Ovary (tissue), 9 donors: ENCODE data around the gene NEIL1. TPM values are rescaled to one million over a fixed set of nuclear protein-coding genes. Genes with fewer than 3 reads are reported as not detected.

ENCODE experiments used
- DNase-seq, 5 donors: peaks; one replicate each; pipeline ENCODE4 v3.0.0-alpha.2; 2019 to 2020
- H3K27ac ChIP-seq, 2 donors: fragments of 200-600 bp; one replicate each; pipeline versions ENCODE4 v1.5.1 to v1.8.0; 2019 to 2022
- H3K27me3 ChIP-seq: fragments of 200-600 bp; one replicate; pipeline ENCODE4 v1.8.0; 2022
- H3K36me3 ChIP-seq: fragments of 200-600 bp; sonication (generic); one replicate; pipeline ENCODE4 v1.5.1; 2019
- H3K4me1 ChIP-seq: one replicate; pipeline ENCODE4 v1.8.1; 2013; ENCODE audit warnings: mild to moderate bottlenecking, moderate library complexity; ENCODE audit not compliant: insufficient read depth
- H3K4me3 ChIP-seq: fragments of 200-600 bp; sonication (generic); one replicate; pipeline ENCODE4 v1.5.1; 2017
- H3K9me3 ChIP-seq, 2 donors: fragments of 200-600 bp in 1 of 2; sonication (generic) in 1 of 2; one replicate each; pipeline versions ENCODE4 v1.5.1 to v1.8.1; 2013 to 2019; ENCODE audit warnings: mild to moderate bottlenecking in 1 of 2, moderate library complexity in 1 of 2
- CTCF ChIP-seq, 3 donors: fragments of 450-650 bp in 2 of 3; fragments of 200-600 bp in 1 of 3; IDR thresholded peaks; one replicate each; pipeline versions ENCODE4 v1.5.1 to v1.8.0; 2016 to 2022; ENCODE audit warnings: antibody characterized with exemption in 3 of 3, mild to moderate bottlenecking in 1 of 3
- EP300 ChIP-seq: sonication (generic); formaldehyde crosslinking; IDR thresholded peaks from one replicate; pipeline ENCODE4 v1.6.1; 2017; ENCODE audit warnings: antibody characterized with exemption
- POLR2A ChIP-seq: fragments of 450-650 bp; IDR thresholded peaks from one replicate; pipeline ENCODE4 v1.6.1; 2017; ENCODE audit warnings: antibody characterized with exemption, mild to moderate bottlenecking, moderate library complexity
- WGBS, 3 donors: extraction: QIAGEN DNeasy Blood & Tissue Kit in 1 of 3; methylation state at CpG; one replicate each; pipeline versions ENCODE4 v1.1.5 to v1.1.7; 2013 to 2017; 5-methylcytosine and 5-hydroxymethylcytosine counted together
- intact Hi-C, 4 donors: fragments of 100-400 bp; cut with DNase I; formaldehyde crosslinking; loops; one replicate each; pipeline versions ENCODE4 v1.11.0 to v1.15.1; 2022 to 2023
- polyA plus RNA-seq, 2 donors: library from polyadenylated mRNA; stranded (reverse); fragments of 200-250 nt in 1 of 2; fragments of 350-450 nt in 1 of 2; fragmentation: Illumina TruSeq in 1 of 2; extraction: RNeasy Lipid Tissue Mini Kit (QIAGEN cat#74804) in 1 of 2; gene quantifications; one replicate each; pipeline ENCODE4 v1.2.3, GENCODE V29; 2013 to 2014
- total RNA-seq, 7 donors: library from RNA; depleted of rRNA in 2 of 7; stranded (reverse); fragments of >200 nt in 2 of 7; fragmentation: NEBNext Ultra II Directional in 3 of 7; extraction: Animal tissue kit (Norgen Biotek cat#: 25700) in 3 of 7; gene quantifications; one replicate each; pipeline versions ENCODE4 v1.1.0 to v1.2.4, GENCODE V29; 2016 to 2023
- donor health status: DM: no; HTN: no; CAD: no; lungs with moderate emphysema.
- donor health status: DM: no; HTN: no; CAD: no.
- donor health status: Bipolar disorder and iron deficiency.
- donor health status: DM: yes; HTN: yes; CAD: no.
- donor health status: DM: no; HTN: no; CAD: no.
- donor health status: DM: yes; HTN: yes; CAD: no.

Gene NEIL1
- total and polyA plus RNA-seq, 9 donors: 8.1 to 80.2 (median 31.5) TPM

GRCh38 chr15:75352186-75353080 lies 5.6 kb downstream of the NEIL1 start:
- H3K4me3 ChIP-seq: no peak overlapping the region
- DNase-seq: peak in 2 of 5 donors; percentile 15 to 16
- WGBS, 3 donors: 83 to 85% (median 85%) methylated on average over 15 to 16 of the region's 16 CpGs
- H3K27me3 ChIP-seq: no peaks in the 10 kb centered on the region
- H3K27ac ChIP-seq: no peak overlapping the region
- H3K36me3 ChIP-seq: no peaks in the 10 kb centered on the region
- no peak for TF ChIP-seq POLR2A
- no peak for TF ChIP-seq CTCF (IDR thresholded peaks at IDR 0.05)
- TF ChIP-seq EP300: no peak
- intact Hi-C loops: loop anchor here in 1 of 4 donors (1.0 kb wide), 1 partner anchor 20 kb away; no protein-coding TSS in a partner anchor
- peaks cover 7% of the 10 kb centered on the region for H3K4me1 ChIP-seq
- no peaks in the 10 kb centered on the region for H3K9me3 ChIP-seq

GRCh38 chr15:75353604-75354003 lies 6.8 kb downstream of the NEIL1 start:
- H3K4me3 ChIP-seq: no peak overlapping the region
- WGBS, 3 donors: 70 to 81% (median 76%) methylated on average over 6 to 7 of the region's 7 CpGs
- H3K9me3 ChIP-seq: no peaks in the 10 kb centered on the region
- H3K36me3 ChIP-seq: no peaks in the 10 kb centered on the region
- no peaks in the 10 kb centered on the region for H3K27me3 ChIP-seq
- intact Hi-C loops: no loop called here
- H3K4me1 ChIP-seq: peaks cover 4% of the 10 kb centered on the region
- peak in 2 of 5 donors; percentile 21 to 23 for DNase-seq
- no peak for TF ChIP-seq EP300
- no peak for TF ChIP-seq CTCF (IDR thresholded peaks at IDR 0.05)
- TF ChIP-seq POLR2A: no peak
- H3K27ac ChIP-seq: no peak overlapping the region

GRCh38 chr15:75354454-75354853 lies 7.6 kb downstream of the NEIL1 start:
- H3K27me3 ChIP-seq: no peaks in the 10 kb centered on the region
- peak in 2 of 5 donors; percentile 12 to 15 for DNase-seq
- intact Hi-C loops: no loop called here
- no peaks in the 10 kb centered on the region for H3K9me3 ChIP-seq
- H3K4me1 ChIP-seq: no peaks in the 10 kb centered on the region
- TF ChIP-seq POLR2A (no peak), CTCF (IDR thresholded peaks at IDR 0.05) (no peak), EP300 (no peak)
- H3K27ac ChIP-seq: no peak overlapping the region
- 74 to 88% (median 80%) methylated on average over 7 of the region's 7 CpGs for WGBS, 3 donors
- H3K36me3 ChIP-seq: no peaks in the 10 kb centered on the region
- no peak overlapping the region for H3K4me3 ChIP-seq

GRCh38 chr15:75355369-75355768 lies 8.5 kb downstream of the NEIL1 start:
- DNase-seq: peak in 2 of 5 donors; percentile 11
- Histone ChIP-seq H3K4me3 (no peak overlapping the region), H3K4me1 (no peaks in the 10 kb centered on the region), H3K36me3 (no peaks in the 10 kb centered on the region), H3K27me3 (no peaks in the 10 kb centered on the region), H3K9me3 (no peaks in the 10 kb centered on the region), H3K27ac (no peak overlapping the region)
- intact Hi-C loops: no loop called here
- TF ChIP-seq POLR2A (no peak), EP300 (no peak), CTCF (IDR thresholded peaks at IDR 0.05) (no peak)
- 91 to 92% (median 92%) methylated on average over 4 of the region's 4 CpGs for WGBS, 3 donors
